NCI-H526 (cell line): ENCODE results near the gene MELTF.

ENCODE experiments used
- DNase-seq, 2 experiments: peaks; one replicate each; lab custom pipeline; 2025; lab: John Stamatoyannopoulos, UW

The MELTF gene

DNA sequence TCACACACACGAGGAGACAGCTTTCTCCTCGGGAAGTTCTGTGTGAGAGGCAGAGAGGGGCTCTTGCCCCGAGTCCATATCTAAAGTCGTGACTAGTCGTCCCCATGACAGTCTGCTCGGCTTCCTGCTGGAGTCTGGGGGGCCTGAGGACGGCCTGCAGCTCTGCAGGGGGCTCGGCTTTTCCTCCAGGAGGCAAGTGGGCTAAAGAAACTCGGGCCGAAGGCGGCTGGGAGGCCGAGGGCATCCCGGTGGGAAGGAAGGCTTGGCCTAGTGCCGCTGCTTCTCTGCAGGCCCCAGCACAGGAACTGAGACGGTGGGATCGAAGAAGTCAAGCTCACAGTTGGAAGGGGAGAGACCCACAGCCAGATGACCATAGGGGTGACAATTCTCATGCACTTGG is 35.6 kb downstream of the MELTF start:
- no peak for DNase-seq

GRCh38 chr3:196992461-196993065 is 37.1 kb downstream of the MELTF start:
- no peak for DNase-seq

- no peak for DNase-seq
Observed at GRCh38 chr3:196991581-196992460, 37.8 kb downstream of the MELTF start.

DNA sequence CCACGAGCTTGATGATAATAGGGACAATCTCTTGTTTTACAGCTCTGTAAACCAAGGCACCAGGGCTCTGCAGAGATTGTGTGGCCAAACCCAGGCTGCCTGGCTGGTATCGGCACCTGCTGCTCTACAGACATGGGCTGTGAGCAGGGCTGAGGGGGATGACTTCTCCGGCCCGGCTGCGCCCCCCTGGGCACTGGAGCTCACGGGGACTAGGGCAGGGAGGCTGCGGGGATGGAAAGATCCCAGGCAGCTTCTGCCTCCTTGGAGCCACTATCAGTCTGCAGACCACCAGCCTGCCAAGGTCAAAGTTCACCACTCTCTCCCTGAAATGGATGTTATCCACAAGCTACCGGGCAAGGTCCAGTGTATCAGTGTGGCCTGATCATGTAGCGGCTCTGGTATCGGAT is 39.0 kb downstream of the MELTF start:
- DNase-seq = peak in 1 of 2 experiments; percentile 46

- DNase-seq = peak; percentile 95 to 97
Observed at GRCh38 chr3:196989721-196990262, 39.8 kb downstream of the MELTF start.

- peak; percentile 72 to 83 for DNase-seq
Observed at GRCh38 chr3:196988241-196989029, 41.2 kb downstream of the MELTF start.

GRCh38 chr3:196987022-196987421 is 42.6 kb downstream of the MELTF start:
- DNase-seq = no peak

GRCh38 chr3:196985954-196986885 is 43.4 kb downstream of the MELTF start:
- no peak for DNase-seq

DNA sequence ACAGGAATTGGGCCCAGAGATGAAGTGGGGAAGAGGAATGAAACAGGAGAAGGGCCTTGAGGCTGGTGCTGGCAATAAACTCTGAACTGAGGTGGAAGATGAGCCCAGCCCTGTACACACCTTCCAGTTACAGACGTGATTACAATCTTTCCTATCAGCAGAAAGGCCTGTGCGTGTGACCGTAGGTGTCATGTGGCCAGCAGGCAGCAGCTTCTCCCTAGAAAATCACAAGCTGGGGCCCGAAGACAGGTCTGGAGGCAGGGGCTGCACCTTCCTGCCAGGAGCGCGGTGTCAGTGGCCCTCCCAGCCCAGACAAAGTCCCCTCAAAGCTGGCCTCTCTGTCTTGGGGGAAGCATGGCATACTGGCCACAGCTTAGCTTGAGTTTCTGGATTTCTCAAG is 44.3 kb downstream of the MELTF start:
- no peak for DNase-seq

- no peak for DNase-seq
Observed at GRCh38 chr3:196983186-196983585, 46.4 kb downstream of the MELTF start.

DNA sequence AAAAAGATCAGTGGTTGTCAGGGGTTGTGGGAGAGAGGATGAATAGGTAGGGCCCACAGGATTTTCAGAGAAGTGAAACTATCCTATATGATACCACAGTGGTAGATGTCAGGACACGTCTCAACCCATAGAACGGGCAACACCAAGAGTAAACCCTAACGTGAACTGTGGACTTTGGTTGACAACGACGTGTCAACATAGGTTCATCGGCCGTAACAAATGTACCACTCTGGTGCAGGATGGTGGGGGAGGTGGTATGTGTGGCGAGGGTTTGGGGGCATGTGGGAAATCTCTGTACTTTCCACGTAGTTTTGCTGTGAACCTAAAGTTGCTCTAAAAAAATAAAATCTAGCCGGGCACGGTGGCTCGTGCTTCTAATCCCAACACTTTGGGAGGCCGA is 48.0 kb downstream of the MELTF start:
- no peak for DNase-seq

GRCh38 chr3:196979545-196979944 is 50.1 kb downstream of the MELTF start:
- no peak for DNase-seq

- DNase-seq = no peak
Observed at GRCh38 chr3:196976941-196977340, 52.7 kb downstream of the MELTF start.

DNA sequence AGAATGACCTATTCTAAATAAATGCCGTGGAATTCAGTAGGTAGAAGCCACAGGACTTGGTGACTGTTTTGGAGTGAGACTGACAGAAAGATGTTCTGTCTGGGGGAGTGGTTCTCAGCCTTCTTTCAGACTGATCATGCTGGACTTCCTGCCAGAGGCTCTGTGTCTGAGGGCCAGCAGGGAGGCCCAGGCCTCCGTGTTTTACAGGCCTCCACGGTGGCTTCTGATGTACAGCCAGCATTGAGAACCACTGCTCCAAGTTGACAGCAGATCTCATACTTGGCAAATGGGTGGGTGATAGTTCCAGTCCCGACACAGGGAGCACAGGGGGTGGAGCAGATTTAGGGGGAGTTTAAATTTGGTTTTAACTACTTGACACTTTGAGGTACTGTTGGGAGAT is 54.3 kb downstream of the MELTF start:
- no peak for DNase-seq

DNA sequence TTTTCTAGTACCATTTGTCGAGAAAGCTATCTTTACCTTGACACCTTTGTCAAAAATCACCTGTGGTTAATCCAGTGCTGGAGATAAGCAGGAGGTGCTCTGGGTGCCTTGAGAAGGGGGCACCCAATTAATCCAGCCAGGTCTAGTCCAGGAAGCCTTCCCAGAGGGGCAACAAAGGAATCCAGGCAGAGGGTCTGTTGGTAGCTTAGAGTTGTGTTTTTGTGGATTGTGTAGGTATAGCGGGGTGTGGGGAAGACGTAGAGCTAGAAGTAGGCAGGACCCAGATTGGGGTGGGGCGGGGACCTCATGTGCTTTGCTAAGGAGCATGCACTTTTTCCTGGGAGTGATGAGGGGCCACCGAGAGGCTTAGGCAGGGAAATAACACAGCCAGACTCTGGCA is 55.0 kb downstream of the MELTF start:
- DNase-seq = no peak

GRCh38 chr3:196971094-196971698 is 58.4 kb downstream of the MELTF start:
- DNase-seq = no peak

- no peak for DNase-seq
Observed at GRCh38 chr3:196970547-196971093, 59.0 kb downstream of the MELTF start.

DNA sequence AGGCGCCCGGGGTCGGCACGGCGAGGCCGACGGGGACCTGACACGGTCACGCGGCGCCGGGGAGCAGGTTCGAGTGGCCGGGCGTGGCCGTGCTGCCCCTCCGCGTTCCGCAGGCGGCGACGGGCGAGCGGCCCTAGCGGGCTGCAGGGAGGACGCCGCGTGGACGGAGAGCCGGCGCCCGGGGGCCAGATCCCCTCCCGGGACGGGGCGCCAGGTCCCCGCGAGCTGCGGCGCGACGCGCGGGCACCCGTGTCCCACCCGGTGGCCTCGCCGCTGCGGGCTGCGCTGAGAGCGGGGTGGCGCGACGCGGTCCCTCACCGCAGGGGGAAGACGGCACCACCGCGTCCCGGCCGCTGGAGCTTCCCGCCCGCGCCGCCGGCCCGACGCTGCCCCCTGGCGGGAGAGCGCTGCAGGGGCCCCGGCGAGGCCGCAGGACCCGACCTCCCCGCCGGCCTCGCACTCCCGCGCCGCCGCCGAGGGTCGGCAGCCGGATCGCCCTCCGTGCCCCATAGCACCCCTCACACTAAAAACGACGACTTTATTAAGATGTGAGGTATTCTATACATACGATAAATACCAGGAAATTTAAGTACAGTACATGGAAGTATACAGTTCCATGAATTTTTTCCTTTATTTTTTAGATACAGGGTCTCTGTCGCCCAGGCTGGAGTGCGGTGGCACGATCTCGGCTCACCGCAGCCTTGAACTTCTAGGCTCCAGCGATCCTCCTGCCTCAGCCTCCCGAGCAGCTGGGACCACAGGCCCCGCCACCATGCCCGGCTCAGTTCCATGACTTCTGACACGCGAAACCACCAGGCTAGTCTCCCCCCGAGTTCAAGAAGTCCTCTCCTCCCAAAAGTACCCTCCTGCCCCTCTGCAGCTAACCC is 59.7 kb downstream of the MELTF start:
- peak in 1 of 2 experiments; percentile 77 for DNase-seq

GRCh38 chr3:196969134-196969659 is 60.4 kb downstream of the MELTF start:
- DNase-seq = peak in 1 of 2 experiments; percentile 62
